ENCODE data around the gene ENPP5. TPM values are rescaled to one million over a fixed set of nuclear protein-coding genes. Genes with fewer than 3 reads are reported as not detected.

ENPP5 gene
- polyA plus RNA-seq, 1 experiment = not detected

GRCh38 chr6:46184114-46184513 lies 13.3 kb upstream of the ENPP5 start:
- no peaks in the 10 kb centered on the region for H3K27me3 ChIP-seq (ENCODE audit: control insufficient read depth, insufficient read depth, low read length)
- H3K9me3 ChIP-seq (ENCODE audit: control insufficient read depth, insufficient read depth, low read length) = no peaks in the 10 kb centered on the region
- no peak for TF ChIP-seq CTCF (IDR thresholded peaks at IDR 0.05; ENCODE audit: low read depth, low read length)
- peak; percentile 27 for DNase-seq (ENCODE audit: low read depth, low spot score)
- H3K4me3 ChIP-seq (ENCODE audit: low read depth, low read length) = no peak overlapping the region
- no peak overlapping the region for H3K27ac ChIP-seq (ENCODE audit: low read depth, low read length)
- ChIA-PET POLR2A (no interaction called here), CTCF (no interaction called here)

- Histone ChIP-seq H3K4me3 (ENCODE audit: low read depth, low read length) (no peak overlapping the region), H3K9me3 (ENCODE audit: control insufficient read depth, insufficient read depth, low read length) (no peaks in the 10 kb centered on the region), H3K27ac (ENCODE audit: low read depth, low read length) (no peak overlapping the region), H3K27me3 (ENCODE audit: control insufficient read depth, insufficient read depth, low read length) (peaks cover under 1% of the 10 kb centered on the region)
- ChIA-PET CTCF (no interaction called here), POLR2A (no interaction called here)
- TF ChIP-seq CTCF (IDR thresholded peaks at IDR 0.05; ENCODE audit: low read depth, low read length) = no peak
- no peak for DNase-seq (ENCODE audit: low read depth, low spot score)
These were observed 5.2 kb upstream of the ENPP5 start for GRCh38 chr6:46175976-46176375.

GRCh38 chr6:46175446-46175845 lies 4.7 kb upstream of the ENPP5 start:
- ChIA-PET CTCF (no interaction called here), POLR2A (no interaction called here)
- H3K9me3 ChIP-seq (ENCODE audit: control insufficient read depth, insufficient read depth, low read length) = no peaks in the 10 kb centered on the region
- H3K27ac ChIP-seq (ENCODE audit: low read depth, low read length) = no peak overlapping the region
- no peak for TF ChIP-seq CTCF (IDR thresholded peaks at IDR 0.05; ENCODE audit: low read depth, low read length)
- peaks cover 6% of the 10 kb centered on the region for H3K27me3 ChIP-seq (ENCODE audit: control insufficient read depth, insufficient read depth, low read length)
- DNase-seq (ENCODE audit: low read depth, low spot score) = no peak
- no peak overlapping the region for H3K4me3 ChIP-seq (ENCODE audit: low read depth, low read length)

GRCh38 chr6:46174904-46175303 lies 4.1 kb upstream of the ENPP5 start:
- no peak overlapping the region for H3K27ac ChIP-seq (ENCODE audit: low read depth, low read length)
- CTCF ChIA-PET = no interaction called here

GRCh38 chr6:46172176-46172575 lies 1.4 kb upstream of the ENPP5 start:
- H3K27ac ChIP-seq (ENCODE audit: low read depth, low read length) = no peak overlapping the region
- peaks cover 6% of the 10 kb centered on the region for H3K27me3 ChIP-seq (ENCODE audit: control insufficient read depth, insufficient read depth, low read length)
- DNase-seq (ENCODE audit: low read depth, low spot score) = no peak
- ChIA-PET POLR2A (interaction anchor here (0.6 kb wide), 1 partner anchor 1559 kb away, joined by 4 read pairs; no protein-coding TSS in a partner anchor), CTCF (interaction anchor here (0.6 kb wide), 1 partner anchor 82 kb away, joined by 3 read pairs; no protein-coding TSS in a partner anchor)
- H3K4me3 ChIP-seq (ENCODE audit: low read depth, low read length) = no peak overlapping the region
- TF ChIP-seq CTCF (IDR thresholded peaks at IDR 0.05; ENCODE audit: low read depth, low read length) = no peak
- H3K9me3 ChIP-seq (ENCODE audit: control insufficient read depth, insufficient read depth, low read length) = no peaks in the 10 kb centered on the region

More at GRCh38 chr6:46174904-46175303, 4.1 kb upstream of the ENPP5 start:
- POLR2A ChIA-PET = no interaction called here
- Histone ChIP-seq H3K9me3 (ENCODE audit: control insufficient read depth, insufficient read depth, low read length) (no peaks in the 10 kb centered on the region), H3K4me3 (ENCODE audit: low read depth, low read length) (no peak overlapping the region), H3K27me3 (ENCODE audit: control insufficient read depth, insufficient read depth, low read length) (peaks cover 6% of the 10 kb centered on the region)
- no peak for TF ChIP-seq CTCF (IDR thresholded peaks at IDR 0.05; ENCODE audit: low read depth, low read length)
- DNase-seq (ENCODE audit: low read depth, low spot score) = no peak
